Measurements from ENCODE around the gene SPRED2.
"Not testable (repeated sequence)": the region's sequence is repeated elsewhere in the genome, so short reads cannot be mapped to it uniquely, and the experiment has no call there.

SPRED2 gene

GRCh38 chr2:65351234-65351947 lies 81.0 kb downstream of the SPRED2 start:
- DNase-seq, result peak in 1 of 10 donors; percentile 81

GRCh38 chr2:65350651-65351056 lies 81.7 kb downstream of the SPRED2 start:
- DNase-seq, result peak in 1 of 10 donors; percentile 65
- intact Hi-C loops (cut with DNase I), result no loop called here

More at GRCh38 chr2:65351234-65351947, 81.0 kb downstream of the SPRED2 start:
- intact Hi-C loops (cut with DNase I), result no loop called here

- intact Hi-C loops (cut with DNase I), result no loop called here
- DNase-seq, result peak in 2 of 10 donors; percentile 34 to 87
Observed at GRCh38 chr2:65349863-65350262, 82.5 kb downstream of the SPRED2 start.

GRCh38 chr2:65347913-65348312 lies 84.5 kb downstream of the SPRED2 start:
- no peak for DNase-seq
- intact Hi-C loops (cut with DNase I), result no loop called here

GRCh38 chr2:65345631-65346030 lies 86.8 kb downstream of the SPRED2 start:
- intact Hi-C loops (cut with DNase I), result no loop called here
- no peak for DNase-seq

GRCh38 chr2:65344689-65345088 lies 87.7 kb downstream of the SPRED2 start:
- intact Hi-C loops (cut with DNase I), result no loop called here
- DNase-seq, result no peak

- no peak for DNase-seq
- intact Hi-C loops (cut with DNase I), result no loop called here
Observed at GRCh38 chr2:65344182-65344581, 88.2 kb downstream of the SPRED2 start.

- no peak for DNase-seq
- intact Hi-C loops (cut with DNase I), result no loop called here
Observed at GRCh38 chr2:65343386-65343785, 89.0 kb downstream of the SPRED2 start.

- DNase-seq, result no peak
Observed at GRCh38 chr2:65340898-65341681, 91.3 kb downstream of the SPRED2 start.

GRCh38 chr2:65339648-65340047 lies 92.8 kb downstream of the SPRED2 start:
- no peak for DNase-seq
- intact Hi-C loops (cut with DNase I), result no loop called here

More at GRCh38 chr2:65340898-65341681, 91.3 kb downstream of the SPRED2 start:
- intact Hi-C loops (cut with DNase I), result no loop called here

- DNase-seq; intact Hi-C loops (cut with DNase I): not testable (repeated sequence)
Observed at GRCh38 chr2:65338830-65339495, 93.4 kb downstream of the SPRED2 start.

- intact Hi-C loops (cut with DNase I); DNase-seq: not testable (repeated sequence)
Observed at GRCh38 chr2:65337915-65338314, 94.5 kb downstream of the SPRED2 start.

- no peak for DNase-seq
- intact Hi-C loops (cut with DNase I), result no loop called here
Observed at GRCh38 chr2:65334714-65335113, 97.7 kb downstream of the SPRED2 start.

- intact Hi-C loops (cut with DNase I), result no loop called here
Observed at GRCh38 chr2:65331336-65332025, 100.9 kb downstream of the SPRED2 start.

GRCh38 chr2:65329525-65329924 lies 102.9 kb downstream of the SPRED2 start:
- intact Hi-C loops (cut with DNase I), result no loop called here
- DNase-seq, result no peak

More at GRCh38 chr2:65331336-65332025, 100.9 kb downstream of the SPRED2 start:
- DNase-seq, result no peak

GRCh38 chr2:65326276-65326675 lies 106.1 kb downstream of the SPRED2 start:
- intact Hi-C loops (cut with DNase I), result no loop called here
- DNase-seq, result no peak

- intact Hi-C loops (cut with DNase I), result no loop called here
- no peak for DNase-seq
Observed at GRCh38 chr2:65325066-65325465, 107.3 kb downstream of the SPRED2 start.

GRCh38 chr2:65320946-65321345 lies 111.5 kb downstream of the SPRED2 start:
- no peak for DNase-seq
- intact Hi-C loops (cut with DNase I), result no loop called here

GRCh38 chr2:65320042-65320725 lies 112.2 kb downstream of the SPRED2 start:
- intact Hi-C loops (cut with DNase I), result no loop called here
- DNase-seq, result no peak

- intact Hi-C loops (cut with DNase I), result no loop called here
- DNase-seq, result no peak
Observed at GRCh38 chr2:65319674-65320041, 112.7 kb downstream of the SPRED2 start.

Data from posterior cingulate gyrus (tissue), 11 donors.